Ascending aorta (tissue), 2 donors: Measurements from ENCODE around the gene HS3ST3B1. TPM values are rescaled to one million over a fixed set of nuclear protein-coding genes. Genes with fewer than 3 reads are reported as not detected.

Experiments used
- DNase-seq, 2 donors: peaks; one replicate each; pipeline ENCODE4 v3.0.0-alpha.2; 2019; ENCODE audit warnings: low spot score in 2 of 2
- H3K27ac ChIP-seq, 2 donors: fragments of 200-600 bp; sonication (generic); one replicate each; pipeline ENCODE4 v1.5.1; 2016 to 2017; ENCODE audit warnings: mild to moderate bottlenecking in 1 of 2
- H3K27me3 ChIP-seq: fragments of 200-600 bp; sonication (generic); one replicate; pipeline ENCODE4 v1.5.1; 2017
- H3K36me3 ChIP-seq, 2 donors: fragments of 200-600 bp; sonication (generic); one replicate each; pipeline ENCODE4 v1.5.1; 2016
- H3K4me1 ChIP-seq, 2 donors: fragments of 200-600 bp; sonication (generic); one replicate each; pipeline ENCODE4 v1.5.1; 2016 to 2017; ENCODE audit warnings: mild to moderate bottlenecking in 1 of 2
- H3K4me3 ChIP-seq, 2 donors: fragments of 200-600 bp; sonication (generic); one replicate each; pipeline ENCODE4 v1.5.1; 2016 to 2017; ENCODE audit warnings: mild to moderate bottlenecking in 1 of 2
- H3K9me3 ChIP-seq, 2 donors: fragments of 200-600 bp; sonication (generic); one replicate each; pipeline ENCODE4 v1.5.1; 2016
- CTCF ChIP-seq, 3 experiments: fragments of 200-600 bp in 2 of 3; fragments of 450-650 bp in 1 of 3; sonication (generic) in 2 of 3; IDR thresholded peaks; one replicate each; pipeline ENCODE4 v1.5.1; 2016 to 2019; ENCODE audit warnings: antibody characterized with exemption in 3 of 3, mild to moderate bottlenecking in 1 of 3, moderate library complexity in 1 of 3
- intact Hi-C: fragments of 100-400 bp; cut with DNase I; formaldehyde crosslinking; loops from one replicate; pipeline ENCODE4 v1.15.1; 2023
- total RNA-seq: library from RNA; depleted of rRNA; stranded (reverse); fragments of >200 nt; gene quantifications from one replicate; pipeline ENCODE4 v1.1.0, GENCODE V29; 2016

Gene HS3ST3B1
- total RNA-seq, 1 donor from 2014 or later, result 14.6 TPM

GRCh38 chr17:14331225-14331981 is 30.5 kb downstream of the HS3ST3B1 start:
- H3K27me3 ChIP-seq, result no peaks in the 10 kb centered on the region
- H3K4me1 ChIP-seq, result no peaks in the 10 kb centered on the region
- H3K27ac ChIP-seq, result no peak overlapping the region
- DNase-seq, result no peak
- H3K36me3 ChIP-seq, result no peaks in the 10 kb centered on the region
- intact Hi-C loops, result no loop called here
- TF ChIP-seq CTCF (IDR thresholded peaks at IDR 0.05), result no peak
- H3K4me3 ChIP-seq, result no peak overlapping the region
- H3K9me3 ChIP-seq, result no peaks in the 10 kb centered on the region

GRCh38 chr17:14331982-14332298 is 31.1 kb downstream of the HS3ST3B1 start:
- Histone ChIP-seq H3K4me1 (no peaks in the 10 kb centered on the region), H3K27me3 (no peaks in the 10 kb centered on the region), H3K9me3 (no peaks in the 10 kb centered on the region), H3K4me3 (no peak overlapping the region), H3K27ac (no peak overlapping the region), H3K36me3 (no peaks in the 10 kb centered on the region)
- DNase-seq, result no peak
- intact Hi-C loops, result no loop called here
- TF ChIP-seq CTCF (IDR thresholded peaks at IDR 0.05), result no peak

GRCh38 chr17:14332331-14332730 is 31.4 kb downstream of the HS3ST3B1 start:
- Histone ChIP-seq H3K4me1 (no peaks in the 10 kb centered on the region), H3K4me3 (no peak overlapping the region), H3K36me3 (no peaks in the 10 kb centered on the region), H3K27me3 (no peaks in the 10 kb centered on the region), H3K27ac (no peak overlapping the region), H3K9me3 (no peaks in the 10 kb centered on the region)
- peak in 1 of 2 donors; percentile 8 for DNase-seq
- no peak for TF ChIP-seq CTCF (IDR thresholded peaks at IDR 0.05)
- intact Hi-C loops, result no loop called here

GRCh38 chr17:14333506-14333905 is 32.6 kb downstream of the HS3ST3B1 start:
- H3K27me3 ChIP-seq, result no peaks in the 10 kb centered on the region
- no peaks in the 10 kb centered on the region for H3K4me1 ChIP-seq
- DNase-seq, result no peak
- H3K4me3 ChIP-seq, result no peak overlapping the region
- no peaks in the 10 kb centered on the region for H3K36me3 ChIP-seq
- TF ChIP-seq CTCF (IDR thresholded peaks at IDR 0.05), result no peak
- no peaks in the 10 kb centered on the region for H3K9me3 ChIP-seq
- H3K27ac ChIP-seq, result no peak overlapping the region
- intact Hi-C loops, result no loop called here

- no peaks in the 10 kb centered on the region for H3K4me1 ChIP-seq
- no peaks in the 10 kb centered on the region for H3K9me3 ChIP-seq
- no peaks in the 10 kb centered on the region for H3K36me3 ChIP-seq
- H3K27ac ChIP-seq, result no peak overlapping the region
- H3K27me3 ChIP-seq, result no peaks in the 10 kb centered on the region
- intact Hi-C loops, result no loop called here
- DNase-seq, result no peak
- TF ChIP-seq CTCF (IDR thresholded peaks at IDR 0.05), result no peak
- no peak overlapping the region for H3K4me3 ChIP-seq
Measured at GRCh38 chr17:14334276-14334840, 33.5 kb downstream of the HS3ST3B1 start.
